Astrocyte (in vitro differentiated cells and primary cell): ENCODE results near the gene TRIM47. TPM values are rescaled to one million over a fixed set of nuclear protein-coding genes. Genes with fewer than 3 reads are reported as not detected.
A peak's percentile ranks its signal among the peaks of the same experiment; 100 is the strongest.

ENCODE experiments used
- DNase-seq: peaks from one replicate; pipeline ENCODE4 v3.0.0-alpha.2; 2010; ENCODE audit warnings: low read depth
- FAIRE-seq: peaks from 2 replicates; lab custom pipeline; 2011; peaks lifted over from hg19 to GRCh38; lab: Jason Lieb, UNC
- H2AFZ ChIP-seq: 2 replicates; pipeline ENCODE4 v1.6.0; 2012; ENCODE audit warnings: low read depth, low read length, inconsistent platforms
- H3K27ac ChIP-seq: 2 replicates; pipeline ENCODE4 v1.5.1; 2011; ENCODE audit warnings: low read depth, low read length, inconsistent platforms
- H3K27me3 ChIP-seq: 2 replicates; pipeline ENCODE4 v1.6.0; 2011; ENCODE audit warnings: low read length, inconsistent platforms; ENCODE audit not compliant: insufficient read depth
- H3K36me3 ChIP-seq: 2 replicates; pipeline ENCODE4 v1.5.1; 2011; ENCODE audit warnings: low read length, inconsistent platforms; ENCODE audit not compliant: insufficient read depth
- H3K4me1 ChIP-seq: 2 replicates; pipeline ENCODE4 v1.5.1; 2011; ENCODE audit warnings: low read length, inconsistent platforms; ENCODE audit not compliant: insufficient read depth
- H3K4me2 ChIP-seq: 2 replicates; pipeline ENCODE4 v1.6.0; 2012; ENCODE audit warnings: low read length, inconsistent platforms
- H3K4me3 ChIP-seq: 2 replicates; pipeline ENCODE4 v1.5.1; 2011; ENCODE audit warnings: low read depth, mild to moderate bottlenecking, low read length, inconsistent platforms; ENCODE audit not compliant: insufficient read depth
- H3K79me2 ChIP-seq: 2 replicates; pipeline ENCODE4 v1.6.0; 2012; ENCODE audit warnings: mild to moderate bottlenecking, low read length, inconsistent platforms; ENCODE audit not compliant: insufficient read depth
- H3K9ac ChIP-seq: 2 replicates; pipeline ENCODE4 v1.6.0; 2012; ENCODE audit warnings: mild to moderate bottlenecking, low read length, inconsistent platforms
- H3K9me3 ChIP-seq: 2 replicates; pipeline ENCODE4 v1.5.1; 2012; ENCODE audit warnings: low read depth, mild to moderate bottlenecking, low read length, inconsistent platforms; ENCODE audit not compliant: insufficient read depth
- H4K20me1 ChIP-seq: 2 replicates; pipeline ENCODE4 v1.6.0; 2012; ENCODE audit warnings: low read length, inconsistent platforms; ENCODE audit not compliant: insufficient read depth
- H3K27ac Mint-ChIP-seq: one replicate; pipeline ENCODE4 v1.8.0; 2021; ENCODE audit warnings: mild to moderate bottlenecking, mixed read lengths; ENCODE audit not compliant: unreplicated experiment
- H3K27me3 Mint-ChIP-seq: one replicate; pipeline ENCODE4 v1.8.0; 2021; ENCODE audit warnings: low read depth, mixed read lengths; ENCODE audit not compliant: unreplicated experiment
- H3K36me3 Mint-ChIP-seq: one replicate; pipeline ENCODE4 v1.8.0; 2021; ENCODE audit warnings: low read depth, mixed read lengths; ENCODE audit not compliant: unreplicated experiment
- H3K4me1 Mint-ChIP-seq: one replicate; pipeline ENCODE4 v1.8.0; 2021; ENCODE audit warnings: low read depth, mixed read lengths; ENCODE audit not compliant: unreplicated experiment
- H3K4me3 Mint-ChIP-seq: one replicate; pipeline ENCODE4 v1.8.0; 2021; ENCODE audit warnings: mild to moderate bottlenecking, moderate library complexity, mixed read lengths; ENCODE audit not compliant: unreplicated experiment
- H3K9me3 Mint-ChIP-seq: one replicate; pipeline ENCODE4 v1.8.0; 2021; ENCODE audit warnings: mild to moderate bottlenecking, mixed read lengths; ENCODE audit not compliant: unreplicated experiment
- EZH2 ChIP-seq: IDR thresholded peaks from 2 replicates; pipeline ENCODE4 v1.6.1; 2012; ENCODE audit warnings: mild to moderate bottlenecking, low read length, inconsistent platforms; ENCODE audit not compliant: insufficient read depth
- total RNA-seq: library from RNA; stranded (reverse); gene quantifications from 2 replicates; pipeline ENCODE4 v1.2.1, GENCODE V29; 2021
- TF ChIP-seq, protein P1 (sequence below): IDR thresholded peaks from 2 replicates; pipeline ENCODE4 v1.5.1; 2011; ENCODE audit warnings: low read depth, mild to moderate bottlenecking, inconsistent platforms, low read length, moderate library complexity; ENCODE audit not compliant: insufficient read depth

TRIM47 gene
- total RNA-seq, 1 donor from 2014 or later = 5.9 TPM

DNA sequence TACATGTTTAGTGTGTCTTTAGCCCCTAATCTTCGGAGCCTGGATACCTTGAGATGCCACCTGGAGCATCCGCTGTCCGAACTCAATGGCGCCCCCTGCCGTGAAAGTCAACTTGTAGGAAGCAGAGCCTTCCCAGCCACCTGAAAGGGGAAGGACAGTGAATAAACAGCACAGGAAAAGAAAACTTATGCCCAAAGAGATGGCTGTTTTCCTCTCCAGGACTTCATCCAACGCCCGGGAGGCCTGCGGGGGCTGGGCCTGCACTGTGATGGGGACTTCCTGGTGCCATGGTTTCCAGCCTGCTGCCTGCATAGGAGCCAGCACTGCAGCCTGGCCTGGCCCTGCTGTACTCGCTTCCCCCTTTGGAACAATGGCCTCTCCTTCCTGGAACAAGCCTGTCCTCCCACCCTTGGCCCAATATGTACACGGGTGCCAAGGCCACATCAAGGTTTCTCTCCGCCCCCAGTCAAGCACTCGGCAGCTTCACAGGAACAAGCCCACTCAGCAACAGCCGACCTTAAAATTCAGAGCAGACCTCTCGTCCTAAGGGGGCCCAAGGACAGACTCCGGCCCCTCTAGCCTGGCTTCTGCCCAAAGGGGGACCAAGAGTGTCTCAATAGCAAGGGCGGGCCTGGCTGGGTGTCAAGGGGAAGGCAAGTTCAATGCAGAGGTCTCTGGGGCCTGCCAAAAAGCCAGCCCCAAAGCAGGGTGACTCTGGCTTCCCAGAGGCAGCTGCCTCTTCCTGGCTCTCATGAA, 29.7 kb downstream of the TRIM47 start:
- FAIRE-seq = no peak
- H3K4me3 Mint-ChIP-seq = no peak overlapping the region
- H3K4me2 ChIP-seq = no peak overlapping the region

GRCh38 chr17:75847614-75848522, 30.5 kb downstream of the TRIM47 start:
- DNase-seq (no peak), FAIRE-seq (no peak)
- Histone ChIP-seq H3K4me3 (no peak overlapping the region), H3K79me2 (no peaks in the 10 kb centered on the region), H3K4me1 (peaks cover 22% of the 10 kb centered on the region), H4K20me1 (peaks cover 6% of the 10 kb centered on the region), H3K36me3 (peaks cover 10% of the 10 kb centered on the region), H2AFZ (no peak overlapping the region), H3K4me2 (no peak overlapping the region), H3K9me3 (no peaks in the 10 kb centered on the region), H3K27ac (no peak overlapping the region), H3K9ac (no peak overlapping the region), H3K27me3 (no peaks in the 10 kb centered on the region)
- H3K36me3 Mint-ChIP-seq = peaks cover 25% of the 10 kb centered on the region
- no peaks in the 10 kb centered on the region for H3K9me3 Mint-ChIP-seq
- no peak overlapping the region for H3K27ac Mint-ChIP-seq
- H3K4me1 Mint-ChIP-seq = peaks cover 8% of the 10 kb centered on the region
- H3K27me3 Mint-ChIP-seq = no peaks in the 10 kb centered on the region
- no peak overlapping the region for H3K4me3 Mint-ChIP-seq
- TF ChIP-seq, protein P1, sequence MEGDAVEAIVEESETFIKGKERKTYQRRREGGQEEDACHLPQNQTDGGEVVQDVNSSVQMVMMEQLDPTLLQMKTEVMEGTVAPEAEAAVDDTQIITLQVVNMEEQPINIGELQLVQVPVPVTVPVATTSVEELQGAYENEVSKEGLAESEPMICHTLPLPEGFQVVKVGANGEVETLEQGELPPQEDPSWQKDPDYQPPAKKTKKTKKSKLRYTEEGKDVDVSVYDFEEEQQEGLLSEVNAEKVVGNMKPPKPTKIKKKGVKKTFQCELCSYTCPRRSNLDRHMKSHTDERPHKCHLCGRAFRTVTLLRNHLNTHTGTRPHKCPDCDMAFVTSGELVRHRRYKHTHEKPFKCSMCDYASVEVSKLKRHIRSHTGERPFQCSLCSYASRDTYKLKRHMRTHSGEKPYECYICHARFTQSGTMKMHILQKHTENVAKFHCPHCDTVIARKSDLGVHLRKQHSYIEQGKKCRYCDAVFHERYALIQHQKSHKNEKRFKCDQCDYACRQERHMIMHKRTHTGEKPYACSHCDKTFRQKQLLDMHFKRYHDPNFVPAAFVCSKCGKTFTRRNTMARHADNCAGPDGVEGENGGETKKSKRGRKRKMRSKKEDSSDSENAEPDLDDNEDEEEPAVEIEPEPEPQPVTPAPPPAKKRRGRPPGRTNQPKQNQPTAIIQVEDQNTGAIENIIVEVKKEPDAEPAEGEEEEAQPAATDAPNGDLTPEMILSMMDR = no peak
- TF ChIP-seq EZH2 = no peak

More for the DNA sequence above, 29.7 kb downstream of the TRIM47 start:
- TF ChIP-seq EZH2 = no peak
- TF ChIP-seq, protein P1 = peak; percentile 52
- no peaks in the 10 kb centered on the region for H3K79me2 ChIP-seq
- DNase-seq = no peak
- H3K36me3 ChIP-seq = peaks cover 10% of the 10 kb centered on the region
- H3K9ac ChIP-seq = no peak overlapping the region
- no peak overlapping the region for H3K4me3 ChIP-seq
- peaks cover 25% of the 10 kb centered on the region for H3K36me3 Mint-ChIP-seq
- no peaks in the 10 kb centered on the region for H3K9me3 ChIP-seq
- H2AFZ ChIP-seq = no peak overlapping the region
- H3K27me3 ChIP-seq = no peaks in the 10 kb centered on the region
- H4K20me1 ChIP-seq = peaks cover 6% of the 10 kb centered on the region
- peaks cover 29% of the 10 kb centered on the region for H3K4me1 ChIP-seq
- H3K27ac Mint-ChIP-seq = no peak overlapping the region
- no peaks in the 10 kb centered on the region for H3K27me3 Mint-ChIP-seq
- peaks cover 8% of the 10 kb centered on the region for H3K4me1 Mint-ChIP-seq
- H3K27ac ChIP-seq = no peak overlapping the region
- no peaks in the 10 kb centered on the region for H3K9me3 Mint-ChIP-seq
